HG02678 (cell line): ENCODE results near the gene SYTL3.
"Not testable (repeated sequence)": the region's sequence is repeated elsewhere in the genome, so short reads cannot be mapped to it uniquely, and the experiment has no call there.

ENCODE experiments used
- ATAC-seq: cut with Tn5 transposase; IDR thresholded peaks from one replicate; pipeline ENCODE4 v1.9.1; 2021; ENCODE audit warnings: mild to moderate bottlenecking, moderate library complexity; ENCODE audit not compliant: unreplicated experiment

Gene SYTL3

GRCh38 chr6:158686791-158687381 lies 37.0 kb downstream of the SYTL3 start:
- peak; percentile 85 for ATAC-seq

- ATAC-seq = no peak
Measured at GRCh38 chr6:158687506-158687905, 37.7 kb downstream of the SYTL3 start.

- ATAC-seq = no peak
Measured at GRCh38 chr6:158688860-158689259, 39.0 kb downstream of the SYTL3 start.

GRCh38 chr6:158694913-158695312 lies 45.1 kb downstream of the SYTL3 start:
- ATAC-seq = no peak

- ATAC-seq = no peak
Measured at GRCh38 chr6:158697811-158698210, 48.0 kb downstream of the SYTL3 start.

GRCh38 chr6:158698931-158699330 lies 49.1 kb downstream of the SYTL3 start:
- ATAC-seq = no peak

GRCh38 chr6:158701268-158701667 lies 51.4 kb downstream of the SYTL3 start:
- ATAC-seq = not testable (repeated sequence)

- ATAC-seq = no peak
Measured at GRCh38 chr6:158703111-158703836, 53.4 kb downstream of the SYTL3 start.

- peak; percentile 95 for ATAC-seq
Measured at GRCh38 chr6:158703837-158704822, 54.3 kb downstream of the SYTL3 start.

GRCh38 chr6:158705386-158706126 lies 55.7 kb downstream of the SYTL3 start:
- ATAC-seq = no peak

- ATAC-seq = no peak
Measured at GRCh38 chr6:158706369-158706982, 56.6 kb downstream of the SYTL3 start.

GRCh38 chr6:158707120-158707820 lies 57.4 kb downstream of the SYTL3 start:
- ATAC-seq = no peak

GRCh38 chr6:158707821-158708195 lies 58.0 kb downstream of the SYTL3 start:
- peak; percentile 58 for ATAC-seq

GRCh38 chr6:158708239-158708638 lies 58.4 kb downstream of the SYTL3 start:
- no peak for ATAC-seq

GRCh38 chr6:158709809-158710208 lies 60.0 kb downstream of the SYTL3 start:
- ATAC-seq = no peak

- ATAC-seq = no peak
Measured at GRCh38 chr6:158711264-158711663, 61.4 kb downstream of the SYTL3 start.

GRCh38 chr6:158713469-158713868 lies 63.6 kb downstream of the SYTL3 start:
- no peak for ATAC-seq

- no peak for ATAC-seq
Measured at GRCh38 chr6:158714706-158715105, 64.9 kb downstream of the SYTL3 start.
